Spleen (tissue), 7 donors: ENCODE results near the gene RAG2.

Experiments
- CTCF ChIP-seq, 11 experiments: fragments of 200-600 bp in 7 of 11; fragments of 450-650 bp in 4 of 11; sonication (generic) in 4 of 11; IDR thresholded peaks in 8 of 11; conservative IDR thresholded peaks in 3 of 11; 1 replicate in 7 of 11; 2 replicates in 4 of 11; pipeline versions ENCODE4 v1.4.0 to v1.8.0; 2016 to 2021; ENCODE audit warnings: antibody characterized with exemption in 11 of 11, inconsistent platforms in 4 of 11, mild to moderate bottlenecking in 1 of 11
- POLR2A ChIP-seq, 3 donors: fragments of 450-650 bp; IDR thresholded peaks; one replicate each; pipeline ENCODE4 v1.5.1; 2017; ENCODE audit warnings: antibody characterized with exemption in 3 of 3, mild to moderate bottlenecking in 1 of 3
- POLR2AphosphoS5 ChIP-seq, 3 donors: sonication (generic); formaldehyde crosslinking; IDR thresholded peaks; one replicate each; pipeline ENCODE4 v1.5.1; 2017; ENCODE audit warnings: antibody characterized with exemption in 3 of 3
- donor health status: DM: no; HTN: no; CAD: no; lungs with moderate emphysema.
- donor health status: DM: no; HTN: no; CAD: no.
- donor health status: DM: no; HTN: no; CAD: no.

- TF ChIP-seq CTCF (IDR thresholded peaks at IDR 0.05 in 8 of 11, conservative IDR thresholded peaks at IDR 0.05 in 3 of 11) (no peak), POLR2A (IDR thresholded peaks at IDR 0.05) (no peak), POLR2AphosphoS5 (IDR thresholded peaks at IDR 0.05) (no peak)
Measured at GRCh38 chr11:36596880-36597279, 1.2 kb downstream of the RAG2 start.
